Endothelial cell of umbilical vein (primary cell): Measurements from ENCODE around the gene MYEOV. TPM values are rescaled to one million over a fixed set of nuclear protein-coding genes. Genes with fewer than 3 reads are reported as not detected.

ENCODE experiments used
- BruUV-seq: library from RNA; stranded (reverse); fragments of 400-500 nt; replicated peaks from 2 replicates; lab custom pipeline; 2021; lab: Mats Ljungman, UMichigan
- CTCF ChIA-PET: fragments of 300-600, 350-600 bp; sonication (Branson Sonifier 250); formaldehyde crosslinking; loops from one replicate; lab custom pipeline; 2021; ENCODE audit warnings: antibody characterized with exemption, inconsistent platforms; lab: Charles Lee
- POLR2A ChIA-PET: fragments of 300-600, 350-600 bp; sonication (Branson Sonifier 250); formaldehyde crosslinking; loops from one replicate; lab custom pipeline; 2021; ENCODE audit warnings: antibody characterized with exemption, inconsistent platforms; lab: Charles Lee
- DNase-seq: peaks from one replicate; pipeline ENCODE4 v3.0.0-alpha.2; 2011; ENCODE audit warnings: low read depth, low spot score
- FAIRE-seq: peaks from 2 replicates; lab custom pipeline; 2011; peaks lifted over from hg19 to GRCh38; lab: Jason Lieb, UNC
- H2AFZ ChIP-seq: 2 replicates; pipeline ENCODE4 v1.6.0; 2012; ENCODE audit warnings: low read depth, low read length, control low read depth, inconsistent platforms
- H3K27ac ChIP-seq: 2 replicates; pipeline ENCODE4 v1.5.1; 2011; ENCODE audit warnings: low read depth, mild to moderate bottlenecking, control low read depth, low read length, moderate library complexity; ENCODE audit not compliant: insufficient read depth
- H3K27me3 ChIP-seq, 2 experiments: 2 replicates each; pipeline versions ENCODE4 v1.6.0 to v1.6.1; 2011; ENCODE audit warnings: low read length in 2 of 2, mixed read lengths in 1 of 2; ENCODE audit not compliant: control insufficient read depth in 2 of 2, insufficient read depth in 2 of 2
- H3K36me3 ChIP-seq, 2 experiments: 2 replicates in 1 of 2; 3 replicates in 1 of 2; pipeline ENCODE4 v1.5.1; 2011; ENCODE audit warnings: low read length in 2 of 2, mild to moderate bottlenecking in 1 of 2, moderate library complexity in 1 of 2; ENCODE audit not compliant: control insufficient read depth in 2 of 2, insufficient read depth in 2 of 2; ENCODE audit errors: extremely low read depth in 1 of 2
- H3K4me1 ChIP-seq: 3 replicates; pipeline ENCODE4 v1.5.1; 2011; ENCODE audit warnings: mild to moderate bottlenecking, low read length; ENCODE audit not compliant: control insufficient read depth, insufficient read depth; ENCODE audit errors: extremely low read depth
- H3K4me2 ChIP-seq: 2 replicates; pipeline ENCODE4 v1.6.1; 2011; ENCODE audit warnings: low read length, control low read depth, mixed read lengths; ENCODE audit not compliant: insufficient read depth
- H3K4me3 ChIP-seq, 3 experiments: fragments of 200-600 bp in 1 of 3; sonication (generic), shearing (Covaris generic) in 1 of 3; replicated peaks in 1 of 3; 2 replicates each; pipeline ENCODE4 v1.5.1; 2011 to 2016; ENCODE audit warnings: control low read depth in 3 of 3, low read length in 3 of 3, mild to moderate bottlenecking in 2 of 3, inconsistent platforms in 1 of 3, low read depth in 1 of 3, moderate library complexity in 1 of 3; ENCODE audit not compliant: insufficient read depth in 1 of 3
- H3K79me2 ChIP-seq: 2 replicates; pipeline ENCODE4 v1.6.0; 2012; ENCODE audit warnings: low read length, inconsistent platforms; ENCODE audit not compliant: control insufficient read depth, insufficient read depth
- H3K9ac ChIP-seq: replicated peaks from 2 replicates; pipeline ENCODE3; 2011; ENCODE audit warnings: low read length, control low read depth; ENCODE audit not compliant: insufficient read depth; ENCODE audit errors: extremely low read depth
- H3K9me1 ChIP-seq: replicated peaks from 3 replicates; pipeline ENCODE4 v1.6.0; 2011; ENCODE audit warnings: mild to moderate bottlenecking, low read length; ENCODE audit not compliant: control insufficient read depth, insufficient read depth; ENCODE audit errors: extremely low read depth
- H3K9me3 ChIP-seq: replicated peaks from 2 replicates; pipeline ENCODE4 v1.5.1; 2012; ENCODE audit warnings: low read length, inconsistent platforms; ENCODE audit not compliant: control insufficient read depth, insufficient read depth
- H4K20me1 ChIP-seq: replicated peaks from 2 replicates; pipeline ENCODE3; 2011; ENCODE audit warnings: mild to moderate bottlenecking, low read length; ENCODE audit not compliant: control insufficient read depth, insufficient read depth; ENCODE audit errors: extremely low read depth
- CTCF ChIP-seq, 2 donors: IDR thresholded peaks; 1 replicate in 1 of 2; 2 replicates in 1 of 2; pipeline ENCODE4 v1.5.1; 2011; ENCODE audit warnings: low read length in 2 of 2, mild to moderate bottlenecking in 2 of 2, moderate library complexity in 2 of 2, control low read depth in 1 of 2, inconsistent platforms in 1 of 2, low read depth in 1 of 2; ENCODE audit not compliant: insufficient read depth in 1 of 2; ENCODE audit errors: extremely low read depth in 1 of 2
- EZH2 ChIP-seq: IDR thresholded peaks from 2 replicates; pipeline ENCODE4 v1.6.1; 2012; ENCODE audit warnings: borderline replicate concordance, low read depth, mild to moderate bottlenecking, moderate library complexity, low read length, inconsistent platforms; ENCODE audit not compliant: severe bottlenecking
- FOS ChIP-seq: IDR thresholded peaks from 2 replicates; pipeline ENCODE4 v1.6.1; 2011; ENCODE audit warnings: mild to moderate bottlenecking, low read length, moderate library complexity, borderline replicate concordance; ENCODE audit not compliant: insufficient read depth
- GATA2 ChIP-seq: IDR thresholded peaks from 2 replicates; pipeline ENCODE4 v1.7.0; 2011; ENCODE audit warnings: low read depth, mild to moderate bottlenecking, moderate library complexity, mixed read lengths, low read length; ENCODE audit not compliant: insufficient read length, insufficient read depth
- JUN ChIP-seq: IDR thresholded peaks from 2 replicates; pipeline ENCODE4 v1.6.1; 2011; ENCODE audit warnings: borderline replicate concordance, low read depth; ENCODE audit not compliant: insufficient read length, insufficient read depth
- MAX ChIP-seq: IDR thresholded peaks from 2 replicates; pipeline ENCODE4 v1.6.1; 2011; ENCODE audit not compliant: insufficient read depth, insufficient read length
- MYC ChIP-seq: IDR thresholded peaks from one replicate; pipeline ENCODE4 v1.6.1; 2011; ENCODE audit warnings: mild to moderate bottlenecking, low read depth, low read length
- POLR2A ChIP-seq: IDR thresholded peaks from 2 replicates; pipeline ENCODE4 v1.6.1; 2012; ENCODE audit warnings: low read depth, mild to moderate bottlenecking, control low read depth, low read length
- POLR2AphosphoS5 ChIP-seq: IDR thresholded peaks from 2 replicates; pipeline ENCODE4 v1.6.1; 2012; ENCODE audit warnings: low read depth, mild to moderate bottlenecking, control low read depth, low read length, moderate library complexity; ENCODE audit not compliant: insufficient read depth
- dilution Hi-C: fragments of 300-500 bp; cut with MboI; formaldehyde crosslinking; loops from one replicate; pipeline ENCODE4 v1.15.0; 2019; ENCODE audit warnings: low sequenced_read_pairs; ENCODE audit not compliant: extremely low pct_ligation_motif_present
- intact Hi-C: fragments of 100-400 bp; cut with micrococcal nuclease; formaldehyde crosslinking; loops from one replicate; pipeline ENCODE4 v1.10.0; 2022
- polyA plus RNA-seq, 4 experiments: library from polyadenylated mRNA; depleted of rRNA in 3 of 4; stranded (reverse) in 3 of 4; unstranded in 1 of 4; fragments of >200 nt; gene quantifications; 2 replicates each; pipeline versions ENCODE4 v1.2.1 to v1.2.3, GENCODE V29; 2011 to 2012; ENCODE audit warnings: missing spikeins in 1 of 4
- total RNA-seq: library from RNA; stranded (reverse); gene quantifications from 2 replicates; pipeline ENCODE4 v1.2.3, GENCODE V29; 2021

MYEOV gene
- total and polyA plus RNA-seq, 2 donors (not counting 3 experiments of a cell fraction or from before 2014, with no cell fraction given) = 3.8 to 14.4 TPM

GRCh38 chr11:69259096-69259495 lies 34.9 kb upstream of the MYEOV start:
- no peak for TF ChIP-seq MYC
- TF ChIP-seq CTCF (IDR thresholded peaks at IDR 0.05; ENCODE audit: extremely low read depth in 1 of 2, insufficient read depth in 1 of 2, low read depth in 1 of 2, low read length in 2 of 2) = no peak
- no peak for TF ChIP-seq POLR2AphosphoS5
- TF ChIP-seq MAX = no peak
- TF ChIP-seq POLR2A = no peak
- TF ChIP-seq FOS = no peak
- TF ChIP-seq EZH2 = no peak
- no peak for TF ChIP-seq GATA2
- no peak for TF ChIP-seq JUN
- no peaks in the 10 kb centered on the region for H3K79me2 ChIP-seq
- H3K9ac ChIP-seq = no peak overlapping the region
- H3K9me3 ChIP-seq = no peaks in the 10 kb centered on the region
- DNase-seq = no peak
- FAIRE-seq = no peak
- POLR2A ChIA-PET = interaction anchor here (0.6 kb wide), 1 partner anchor 167 kb away, joined by 3 read pairs; no protein-coding TSS in a partner anchor
- BruUV-seq = no TSS peak
- CTCF ChIA-PET = interaction anchor here (0.8 to 1.3 kb wide), 2 partner anchors 17 to 623 kb away, joined by 3 read pairs; no protein-coding TSS in a partner anchor
- no peak overlapping the region for H3K27ac ChIP-seq
- intact Hi-C loops (no loop called here), dilution Hi-C loops (no loop called here)
- H3K9me1 ChIP-seq = no peaks in the 10 kb centered on the region
- H3K36me3 ChIP-seq = no peaks in the 10 kb centered on the region
- H2AFZ ChIP-seq = no peak overlapping the region
- H4K20me1 ChIP-seq = no peaks in the 10 kb centered on the region
- no peak overlapping the region for H3K4me3 ChIP-seq
- H3K4me2 ChIP-seq = no peak overlapping the region
- H3K27me3 ChIP-seq = peaks cover 4% of the 10 kb centered on the region in 2 experiments
- H3K4me1 ChIP-seq = no peaks in the 10 kb centered on the region
